Choroid plexus epithelial cell (primary cell): ENCODE results near the gene SET.

Experiments
- DNase-seq: peaks from one replicate; pipeline ENCODE4 v3.0.0-alpha.2; 2010; ENCODE audit warnings: low read depth
- H3K4me3 ChIP-seq: 2 replicates; pipeline ENCODE4 v1.5.1; 2011; ENCODE audit warnings: low read depth, mild to moderate bottlenecking, control low read depth, low read length, moderate library complexity
- CTCF ChIP-seq: conservative IDR thresholded peaks from 2 replicates; pipeline ENCODE4 v1.5.1; 2011; ENCODE audit warnings: low read depth, mild to moderate bottlenecking, control low read depth, inconsistent platforms, low read length, moderate library complexity

SET gene

GRCh38 chr9:128720841-128721486 is 31.9 kb downstream of the SET start:
- no peak for TF ChIP-seq CTCF
- no peak for DNase-seq
- no peak overlapping the region for H3K4me3 ChIP-seq

- DNase-seq = no peak
- no peak overlapping the region for H3K4me3 ChIP-seq
- no peak for TF ChIP-seq CTCF
Observed at GRCh38 chr9:128721487-128722010, 32.5 kb downstream of the SET start.

- DNase-seq = no peak
- H3K4me3 ChIP-seq = no peak overlapping the region
- TF ChIP-seq CTCF = no peak
Observed at GRCh38 chr9:128722380-128723351, 33.6 kb downstream of the SET start.

GRCh38 chr9:128723352-128723865 is 34.4 kb downstream of the SET start:
- H3K4me3 ChIP-seq = peak overlapping the region; percentile 83
- no peak for DNase-seq
- no peak for TF ChIP-seq CTCF

GRCh38 chr9:128723866-128724743 is 35.1 kb downstream of the SET start, which contains the start of gene ZDHHC12:
ZDHHC12 (minus strand) TSS chr9:128724127; CDS start chr9:128724093, 34 bp downstream.
- peak; percentile 96 for DNase-seq
- TF ChIP-seq CTCF = no peak

GRCh38 chr9:128724744-128725211 is 35.8 kb downstream of the SET start:
- DNase-seq = peak; percentile 85
- peak overlapping the region; percentile 83 for H3K4me3 ChIP-seq
- TF ChIP-seq CTCF = no peak

More at GRCh38 chr9:128723866-128724743, 35.1 kb downstream of the SET start, which contains the start of gene ZDHHC12:
- H3K4me3 ChIP-seq = peak within 1 kb of the TSS; percentile 83
